B cell (primary cell): Measurements from ENCODE around the gene CD40. TPM values are rescaled to one million over a fixed set of nuclear protein-coding genes. Genes with fewer than 3 reads are reported as not detected.

Experiments
- ATAC-seq: fragments of 200-7000 bp; cut with Tn5 transposase; one replicate; pipeline ENCODE4 v1.10.0; 2021; ENCODE audit warnings: low read depth, mild to moderate bottlenecking, moderate number of reproducible peaks, moderate library complexity
- CTCF ChIA-PET: fragments of 350-600 bp; sonication (Branson Sonifier 250); formaldehyde crosslinking; loops from one replicate; lab custom pipeline; 2021; ENCODE audit warnings: antibody characterized with exemption, inconsistent platforms; lab: Charles Lee
- POLR2A ChIA-PET: fragments of 350-600 bp; sonication (Branson Sonifier 250); formaldehyde crosslinking; loops from one replicate; lab custom pipeline; 2021; ENCODE audit warnings: antibody characterized with exemption; lab: Charles Lee
- DNase-seq: peaks from one replicate; pipeline ENCODE4 v3.0.0; 2013
- H2AFZ ChIP-seq: 2 replicates; pipeline ENCODE4 v1.6.1; 2012; ENCODE audit warnings: mild to moderate bottlenecking, low read depth, low read length; ENCODE audit not compliant: insufficient read depth, poor library complexity, severe bottlenecking
- H3K27ac ChIP-seq, 2 donors: 1 replicate in 1 of 2; 2 replicates in 1 of 2; pipeline ENCODE4 v1.5.1; 2012 to 2013; ENCODE audit warnings: low read length in 2 of 2, mild to moderate bottlenecking in 2 of 2, moderate library complexity in 1 of 2
- H3K27me3 ChIP-seq, 4 experiments: fragments of 200-600 bp in 1 of 4; sonication (generic) in 1 of 4; replicated peaks in 1 of 4; 1 replicate in 2 of 4; 2 replicates in 2 of 4; pipeline versions ENCODE4 v1.6.1 to v1.7.0; 2013 to 2016; ENCODE audit warnings: low read length in 3 of 4, mild to moderate bottlenecking in 2 of 4, mixed read lengths in 1 of 4, moderate library complexity in 1 of 4; ENCODE audit not compliant: insufficient read depth in 4 of 4, control insufficient read depth in 3 of 4; ENCODE audit errors: control extremely low read depth in 1 of 4
- H3K36me3 ChIP-seq, 2 experiments: replicated peaks in 1 of 2; 1 replicate in 1 of 2; 2 replicates in 1 of 2; pipeline versions ENCODE4 v1.6.1 to v1.7.1; 2013; ENCODE audit warnings: low read length in 1 of 2; ENCODE audit not compliant: insufficient read depth in 2 of 2, control insufficient read depth in 1 of 2; ENCODE audit errors: control extremely low read depth in 1 of 2, extremely low read depth in 1 of 2
- H3K4me1 ChIP-seq, 2 donors: fragments of 200-600 bp in 1 of 2; sonication (generic) in 1 of 2; 1 replicate in 1 of 2; 2 replicates in 1 of 2; pipeline versions ENCODE4 v1.5.1 to v1.6.1; 2013 to 2017; ENCODE audit warnings: low read length in 2 of 2; ENCODE audit not compliant: control insufficient read depth in 2 of 2, insufficient read depth in 2 of 2
- H3K4me2 ChIP-seq: replicated peaks from 2 replicates; pipeline ENCODE3; 2012; ENCODE audit warnings: mild to moderate bottlenecking, low read depth, low read length; ENCODE audit not compliant: poor library complexity, severe bottlenecking
- H3K4me3 ChIP-seq, 5 experiments: fragments of 200-600 bp in 1 of 5; sonication (generic) in 1 of 5; 1 replicate in 3 of 5; 2 replicates in 2 of 5; pipeline versions ENCODE4 v1.5.1 to v1.7.0; 2011 to 2016; ENCODE audit warnings: low read length in 4 of 5, mild to moderate bottlenecking in 4 of 5, low read depth in 2 of 5, control low read depth in 1 of 5, moderate library complexity in 1 of 5; ENCODE audit not compliant: insufficient read depth in 1 of 5; ENCODE audit errors: control extremely low read depth in 1 of 5, extremely low read depth in 1 of 5
- H3K79me2 ChIP-seq: fragments of 200-600 bp; sonication (generic); one replicate; pipeline ENCODE4 v1.6.0; 2016; ENCODE audit warnings: low read length; ENCODE audit not compliant: control insufficient read depth, insufficient read depth
- H3K9ac ChIP-seq: fragments of 200-600 bp; sonication (generic); 2 replicates; pipeline ENCODE4 v1.6.1; 2017; ENCODE audit warnings: mild to moderate bottlenecking, low read length, moderate library complexity
- H3K9me3 ChIP-seq, 3 donors: one replicate each; pipeline versions ENCODE4 v1.6.1 to v1.7.1; 2013; ENCODE audit warnings: low read length in 2 of 3; ENCODE audit not compliant: control insufficient read depth in 2 of 3, insufficient read depth in 1 of 3; ENCODE audit errors: control extremely low read depth in 1 of 3
- H4K20me1 ChIP-seq: 2 replicates; pipeline ENCODE4 v1.6.0; 2012; ENCODE audit warnings: mild to moderate bottlenecking, low read length; ENCODE audit not compliant: insufficient read depth, control insufficient read depth, poor library complexity, severe bottlenecking
- H3K27ac Mint-ChIP-seq: one replicate; pipeline ENCODE4 v1.8.0; 2021; ENCODE audit warnings: mixed read lengths
- H3K27me3 Mint-ChIP-seq: one replicate; pipeline ENCODE4 v1.8.0; 2021; ENCODE audit warnings: mixed read lengths
- H3K4me1 Mint-ChIP-seq: one replicate; pipeline ENCODE4 v1.8.0; 2021; ENCODE audit warnings: mixed read lengths
- H3K4me3 Mint-ChIP-seq: one replicate; pipeline ENCODE4 v1.8.0; 2021; ENCODE audit warnings: mixed read lengths
- H3K9me3 Mint-ChIP-seq: one replicate; pipeline ENCODE4 v1.8.0; 2022; ENCODE audit warnings: mixed read lengths; ENCODE audit not compliant: insufficient read depth
- CTCF ChIP-seq: fragments of 200-600 bp; IDR thresholded peaks from one replicate; pipeline ENCODE4 v1.8.0; 2022; ENCODE audit warnings: antibody characterized with exemption, mild to moderate bottlenecking
- EZH2 ChIP-seq: IDR thresholded peaks from 2 replicates; pipeline ENCODE4 v1.6.1; 2012; ENCODE audit warnings: borderline replicate concordance, low read depth, mild to moderate bottlenecking, moderate library complexity, low read length; ENCODE audit not compliant: insufficient read depth, poor library complexity, severe bottlenecking
- WGBS: methylation state at CpG from one replicate; pipeline ENCODE4 v1.1.5; 2013; ENCODE audit warnings: missing lambda C conversion rate; ENCODE audit not compliant: insufficient coverage; 5-methylcytosine and 5-hydroxymethylcytosine counted together
- intact Hi-C: fragments of 100-400 bp; cut with micrococcal nuclease; formaldehyde crosslinking; loops from one replicate; pipeline ENCODE4 v1.10.0; 2022
- polyA plus RNA-seq: library from polyadenylated mRNA; depleted of rRNA; stranded (reverse); fragments of >200 nt; gene quantifications from 2 replicates; pipeline ENCODE4 v1.2.3, GENCODE V29; 2012
- total RNA-seq, 2 donors: library from RNA; stranded (reverse); fragments of 120-200 nt in 1 of 2; gene quantifications; 1 replicate in 1 of 2; 2 replicates in 1 of 2; pipeline versions ENCODE4 v1.2.3 to v1.2.4, GENCODE V29; 2013 to 2022

The CD40 gene
- total and polyA plus RNA-seq, 2 donors (not counting 1 experiment from before 2014, with no cell fraction given) = 210 to 215 TPM

- Mint-ChIP-seq H3K4me3 (no peak overlapping the region), H3K27ac (no peak overlapping the region), H3K27me3 (peaks cover 55% of the 10 kb centered on the region), H3K4me1 (no peaks in the 10 kb centered on the region), H3K9me3 (no peaks in the 10 kb centered on the region)
- H3K36me3 ChIP-seq = no peaks in the 10 kb centered on the region
- ATAC-seq (no peak), DNase-seq (no peak)
- H3K9me3 ChIP-seq = peaks cover 0 to 19% (median 3%) of the 10 kb centered on the region in 3 donors
- no peak overlapping the region for H3K4me2 ChIP-seq
- H3K27ac ChIP-seq = no peak overlapping the region
- WGBS = 81% methylated on average over 2 of the region's 2 CpGs
- intact Hi-C loops = no loop called here
- H2AFZ ChIP-seq = no peak overlapping the region
- H3K27me3 ChIP-seq = peaks cover 0 to 54% (median 39%) of the 10 kb centered on the region in 4 experiments
- CTCF ChIA-PET = interaction anchor here (0.8 to 10.1 kb wide), 7 partner anchors 11 to 157 kb away, joined by 3 to 87 read pairs (median 53); no protein-coding TSS in a partner anchor
- no peaks in the 10 kb centered on the region for H4K20me1 ChIP-seq
- H3K4me3 ChIP-seq = no peak overlapping the region
- POLR2A ChIA-PET = no interaction called here
- peaks cover 4 to 16% of the 10 kb centered on the region in 2 donors for H3K4me1 ChIP-seq
- H3K9ac ChIP-seq = no peak overlapping the region
- TF ChIP-seq EZH2 (no peak), CTCF (peak; percentile 20)
- H3K79me2 ChIP-seq = no peaks in the 10 kb centered on the region
Observed at GRCh38 chr20:46171476-46171875, 53.4 kb downstream of the CD40 start.

- Histone ChIP-seq H3K9ac (no peak overlapping the region), H3K27me3 (peaks cover 0 to 54% (median 38%) of the 10 kb centered on the region in 4 experiments), H3K4me3 (no peak overlapping the region), H3K4me2 (no peak overlapping the region), H3K9me3 (peaks cover 0 to 19% (median 3%) of the 10 kb centered on the region in 3 donors), H3K4me1 (peaks cover 4 to 16% of the 10 kb centered on the region in 2 donors), H3K36me3 (no peaks in the 10 kb centered on the region), H2AFZ (no peak overlapping the region), H3K79me2 (no peaks in the 10 kb centered on the region), H4K20me1 (no peaks in the 10 kb centered on the region), H3K27ac (no peak overlapping the region)
- Mint-ChIP-seq H3K9me3 (no peaks in the 10 kb centered on the region), H3K4me1 (no peaks in the 10 kb centered on the region), H3K4me3 (no peak overlapping the region), H3K27ac (no peak overlapping the region), H3K27me3 (peaks cover 52% of the 10 kb centered on the region)
- intact Hi-C loops = no loop called here
- ATAC-seq (no peak), DNase-seq (peak; percentile 12)
- WGBS = 67% methylated on average over 4 of the region's 5 CpGs
- ChIA-PET CTCF (interaction anchor here (1.5 to 10.1 kb wide), 6 partner anchors 40 to 185 kb away, joined by 5 to 87 read pairs (median 57); no protein-coding TSS in a partner anchor), POLR2A (no interaction called here)
- TF ChIP-seq EZH2 (no peak), CTCF (no peak)
Observed at GRCh38 chr20:46171909-46172308, 53.8 kb downstream of the CD40 start.
